Measurements from ENCODE around the gene GABPB1. TPM values are rescaled to one million over a fixed set of nuclear protein-coding genes. Genes with fewer than 3 reads are reported as not detected.

Gene GABPB1
- total and polyA plus RNA-seq, 2 of the 13 experiments (the other 11 are each of a cell fraction or from before 2014, with no cell fraction given): 17.5 to 39.5 TPM

GRCh38 chr15:50353975-50354837, 792 bp downstream of the GABPB1 start (continued):
- TF ChIP-seq ZFY (CRISPR knock-in tag; IDR thresholded peaks at IDR 0.05): peak; percentile 49
- TF ChIP-seq ZNF431 (CRISPR knock-in tag; IDR thresholded peaks at IDR 0.05; ENCODE audit: borderline replicate concordance, low read depth): no peak
- TF ChIP-seq ETV6 (CRISPR knock-in tag; conservative IDR thresholded peaks at IDR 0.05): no peak
- TF ChIP-seq ZNF296 (CRISPR knock-in tag; conservative IDR thresholded peaks at IDR 0.05): no peak
- no peak for TF ChIP-seq ZBTB1 (CRISPR knock-in tag; IDR thresholded peaks at IDR 0.05; ENCODE audit: borderline replicate concordance)
- no peak for TF ChIP-seq YEATS4 (CRISPR knock-in tag; IDR thresholded peaks at IDR 0.05; ENCODE audit: borderline replicate concordance)
- TF ChIP-seq ATF6 (CRISPR knock-in tag; conservative IDR thresholded peaks at IDR 0.05): no peak
- TF ChIP-seq CREM (IDR thresholded peaks at IDR 0.05): 0 out of 2 replicates have a peak, but pooled peaks have one; percentile 22
- TF ChIP-seq CREM (CRISPR knock-in tag; IDR thresholded peaks at IDR 0.05): no peak
- TF ChIP-seq ZNF629 (CRISPR knock-in tag; conservative IDR thresholded peaks at IDR 0.05): no peak
- TF ChIP-seq THAP9 (CRISPR knock-in tag; IDR thresholded peaks at IDR 0.05; ENCODE audit: borderline replicate concordance): no peak
- TF ChIP-seq ZBTB14 (CRISPR knock-in tag; IDR thresholded peaks at IDR 0.05): no peak
- no peak for TF ChIP-seq ZNF354B (CRISPR knock-in tag; IDR thresholded peaks at IDR 0.05)
- no peak for TF ChIP-seq MTA3 (CRISPR knock-in tag; IDR thresholded peaks at IDR 0.05)
- peak; percentile 93 for TF ChIP-seq POLR2AphosphoS5 (IDR thresholded peaks at IDR 0.05; ENCODE audit: low read depth, low read length)
- no peak for TF ChIP-seq ZEB1 (IDR thresholded peaks at IDR 0.05; ENCODE audit: insufficient replicate concordance, low read depth)
- TF ChIP-seq CENPX (CRISPR knock-in tag; IDR thresholded peaks at IDR 0.05): no peak
- TF ChIP-seq ZNF605 (CRISPR knock-in tag; IDR thresholded peaks at IDR 0.05): no peak
- TF ChIP-seq PRMT3 (CRISPR knock-in tag; IDR thresholded peaks at IDR 0.05; ENCODE audit: borderline replicate concordance, low read depth): no peak
- TF ChIP-seq GLI4 (CRISPR knock-in tag; IDR thresholded peaks at IDR 0.05; ENCODE audit: borderline replicate concordance): no peak; the same call in 1 of the 2 replicates
- no peak for TF ChIP-seq TGIF2 (CRISPR knock-in tag; IDR thresholded peaks at IDR 0.05)
- TF ChIP-seq ZNF326 (CRISPR knock-in tag; IDR thresholded peaks at IDR 0.05; ENCODE audit: borderline replicate concordance): no peak
- TF ChIP-seq NR1H2 (CRISPR knock-in tag; IDR thresholded peaks at IDR 0.05; ENCODE audit: borderline replicate concordance, low read depth): no peak
- no peak for TF ChIP-seq ZNF430 (CRISPR knock-in tag; IDR thresholded peaks at IDR 0.05)
- TF ChIP-seq ZFP1 (CRISPR knock-in tag; IDR thresholded peaks at IDR 0.05): no peak
- no peak for TF ChIP-seq NBN (conservative IDR thresholded peaks at IDR 0.05)
- TF ChIP-seq TARDBP (CRISPR knock-in tag; IDR thresholded peaks at IDR 0.05): 0 out of 2 replicates have a peak, but pooled peaks have one; percentile 18

All from HepG2 (cell line).